ENCODE results near the gene MSH3.

Gene MSH3

GRCh38 chr5:80654391-80655230, at the start of gene MSH3, which contains the start of gene DHFR:
MSH3 (plus strand) TSS chr5:80654652; CDS start chr5:80654728, 76 bp downstream.
DHFR (minus strand) TSS chr5:80654983; CDS start chr5:80654489, 494 bp downstream.
- Histone ChIP-seq H3K9me2 (replicated peaks; ENCODE audit: insufficient read depth, low read length) (no peaks in the 10 kb centered on the region), H3K4me3 (ENCODE audit: low read length) (peak within 1 kb of the TSS; percentile 92), H3K4me2 (ENCODE audit: low read depth, low read length) (peak within 1 kb of the TSS; percentile 89), H3K36me3 (replicated peaks; ENCODE audit: insufficient read depth, low read length) (no peaks in the 10 kb centered on the region; the same call in 1 of the 2 replicates), H3K9me3 (replicated peaks; ENCODE audit: insufficient read depth, low read length) (no peaks in the 10 kb centered on the region), H2AFZ (ENCODE audit: low read length) (peak within 1 kb of the TSS; percentile 74), H4K20me1 (ENCODE audit: insufficient read depth, low read length) (no peaks in the 10 kb centered on the region), H3K79me2 (ENCODE audit: low read length) (peaks cover 34% of the 10 kb centered on the region), H3K9ac (ENCODE audit: low read length) (peak within 1 kb of the TSS; percentile 91), H3F3A (ENCODE audit: insufficient read depth, low read length) (peaks cover 13% of the 10 kb centered on the region), H3K27ac (ENCODE audit: low read length) (peak within 1 kb of the TSS; percentile 88), H3K27me3 (replicated peaks; ENCODE audit: insufficient read depth, low read length) (no peaks in the 10 kb centered on the region), H3K4me1 (ENCODE audit: low read length) (peaks cover 7% of the 10 kb centered on the region; the same call in 1 of the 2 replicates)
- peak; percentile 96 for DNase-seq
- TF ChIP-seq EZH2 (optimal IDR thresholded peaks at IDR 0.05; ENCODE audit: low read depth, low read length) (no peak), CTCF (IDR thresholded peaks at IDR 0.05; ENCODE audit: low read length) (peak; percentile 30), EZH2phosphoT487 (IDR thresholded peaks at IDR 0.05; ENCODE audit: low read length) (no peak)

- Histone ChIP-seq H3K4me2 (ENCODE audit: low read depth, low read length) (no peak overlapping the region), H3K4me3 (ENCODE audit: low read length) (no peak overlapping the region), H3K9ac (ENCODE audit: low read length) (no peak overlapping the region), H3K4me1 (ENCODE audit: low read length) (no peaks in the 10 kb centered on the region), H3F3A (ENCODE audit: insufficient read depth, low read length) (no peaks in the 10 kb centered on the region), H3K27me3 (replicated peaks; ENCODE audit: insufficient read depth, low read length) (no peaks in the 10 kb centered on the region), H3K9me2 (replicated peaks; ENCODE audit: insufficient read depth, low read length) (no peaks in the 10 kb centered on the region), H3K27ac (ENCODE audit: low read length) (no peak overlapping the region), H4K20me1 (ENCODE audit: insufficient read depth, low read length) (no peaks in the 10 kb centered on the region), H3K79me2 (ENCODE audit: low read length) (no peaks in the 10 kb centered on the region), H3K9me3 (replicated peaks; ENCODE audit: insufficient read depth, low read length) (no peaks in the 10 kb centered on the region), H3K36me3 (replicated peaks; ENCODE audit: insufficient read depth, low read length) (no peaks in the 10 kb centered on the region), H2AFZ (ENCODE audit: low read length) (no peak overlapping the region)
- TF ChIP-seq CTCF (IDR thresholded peaks at IDR 0.05; ENCODE audit: low read length): no peak
- no peak for TF ChIP-seq EZH2phosphoT487 (IDR thresholded peaks at IDR 0.05; ENCODE audit: low read length)
- DNase-seq: no peak
These were observed 47.1 kb upstream of the MSH3 start for GRCh38 chr5:80607343-80607742.

DNA sequence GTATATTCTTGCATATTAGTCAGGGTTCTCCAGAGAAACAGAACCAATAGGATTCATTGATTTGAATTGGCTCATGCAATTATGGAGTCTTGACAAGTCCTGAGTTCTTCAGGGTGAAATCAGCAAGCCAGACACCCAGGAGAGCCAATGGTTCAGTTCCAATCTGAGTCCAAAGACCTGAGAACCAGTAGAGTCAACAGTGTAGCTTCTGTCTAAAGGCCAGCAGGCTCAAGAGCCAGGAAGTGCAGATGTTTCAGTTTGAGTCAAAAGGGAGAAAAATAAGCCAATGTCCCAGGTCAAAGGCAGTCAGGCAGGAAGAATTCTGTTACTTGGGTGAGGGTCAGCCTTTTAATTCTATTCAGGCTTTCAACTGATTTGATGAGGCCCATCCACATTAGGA, 46.6 kb upstream of the MSH3 start:
- Histone ChIP-seq H3F3A (ENCODE audit: insufficient read depth, low read length) (no peaks in the 10 kb centered on the region), H3K4me3 (ENCODE audit: low read length) (no peak overlapping the region), H2AFZ (ENCODE audit: low read length) (no peak overlapping the region), H4K20me1 (ENCODE audit: insufficient read depth, low read length) (no peaks in the 10 kb centered on the region), H3K36me3 (replicated peaks; ENCODE audit: insufficient read depth, low read length) (no peaks in the 10 kb centered on the region), H3K9me3 (replicated peaks; ENCODE audit: insufficient read depth, low read length) (no peaks in the 10 kb centered on the region), H3K4me1 (ENCODE audit: low read length) (no peaks in the 10 kb centered on the region), H3K27ac (ENCODE audit: low read length) (no peak overlapping the region), H3K4me2 (ENCODE audit: low read depth, low read length) (no peak overlapping the region), H3K9me2 (replicated peaks; ENCODE audit: insufficient read depth, low read length) (no peaks in the 10 kb centered on the region), H3K9ac (ENCODE audit: low read length) (no peak overlapping the region), H3K27me3 (replicated peaks; ENCODE audit: insufficient read depth, low read length) (no peaks in the 10 kb centered on the region), H3K79me2 (ENCODE audit: low read length) (no peaks in the 10 kb centered on the region)
- TF ChIP-seq CTCF (IDR thresholded peaks at IDR 0.05; ENCODE audit: low read length) (no peak), EZH2 (optimal IDR thresholded peaks at IDR 0.05; ENCODE audit: low read depth, low read length) (no peak), EZH2phosphoT487 (IDR thresholded peaks at IDR 0.05; ENCODE audit: low read length) (no peak)
- peak; percentile 21 for DNase-seq
